ENCODE results near the gene KRTAP21-1. TPM values are rescaled to one million over a fixed set of nuclear protein-coding genes. Genes with fewer than 3 reads are reported as not detected.
"Not testable (repeated sequence)": the region's sequence is repeated elsewhere in the genome, so short reads cannot be mapped to it uniquely, and the experiment has no call there.

The KRTAP21-1 gene
- polyA plus RNA-seq (2013, experiment 1 of 2): not detected
- polyA plus RNA-seq (2013, experiment 2 of 2): not detected

- not testable (repeated sequence) for H3K27ac ChIP-seq (ENCODE audit: low read depth, low read length); H3K9ac ChIP-seq (ENCODE audit: low read depth, low read length); H3K4me1 ChIP-seq (ENCODE audit: insufficient read depth, low read length); H3K27me3 ChIP-seq (ENCODE audit: insufficient read depth, low read length); H3K36me3 ChIP-seq (ENCODE audit: insufficient read depth, low read length); H3K4me3 ChIP-seq (ENCODE audit: low read length); H3K9me3 ChIP-seq (ENCODE audit: insufficient read depth, low read depth, low read length)
- WGBS: no CpG with 5 or more reads among the region's 2 CpGs
Measured at GRCh38 chr21:30755328-30755727, at the start of gene KRTAP21-1. KRTAP21-1 (minus strand) TSS chr21:30755428; CDS start chr21:30755378, 50 bp downstream.

GRCh38 chr21:30800605-30801004, 45.4 kb upstream of the KRTAP21-1 start:
- no peaks in the 10 kb centered on the region for H3K27me3 ChIP-seq (ENCODE audit: insufficient read depth, low read length)
- WGBS: 88% methylated on average over 1 of the region's 1 CpG
- H3K9me3 ChIP-seq (ENCODE audit: insufficient read depth, low read depth, low read length): no peaks in the 10 kb centered on the region
- no peak overlapping the region for H3K9ac ChIP-seq (ENCODE audit: low read depth, low read length)
- no peaks in the 10 kb centered on the region for H3K36me3 ChIP-seq (ENCODE audit: insufficient read depth, low read length)
- H3K4me3 ChIP-seq (ENCODE audit: low read length): no peak overlapping the region
- H3K4me1 ChIP-seq (ENCODE audit: insufficient read depth, low read length): no peaks in the 10 kb centered on the region
- H3K27ac ChIP-seq (ENCODE audit: low read depth, low read length): no peak overlapping the region

GRCh38 chr21:30793581-30794314, 38.5 kb upstream of the KRTAP21-1 start:
- Histone ChIP-seq H3K4me3 (ENCODE audit: low read length) (no peak overlapping the region), H3K9me3 (ENCODE audit: insufficient read depth, low read depth, low read length) (no peaks in the 10 kb centered on the region), H3K27me3 (ENCODE audit: insufficient read depth, low read length) (no peaks in the 10 kb centered on the region), H3K27ac (ENCODE audit: low read depth, low read length) (no peak overlapping the region), H3K4me1 (ENCODE audit: insufficient read depth, low read length) (no peaks in the 10 kb centered on the region), H3K9ac (ENCODE audit: low read depth, low read length) (no peak overlapping the region), H3K36me3 (ENCODE audit: insufficient read depth, low read length) (no peaks in the 10 kb centered on the region)
- 88% methylated on average over 1 of the region's 2 CpGs for WGBS

- whole genome bisulfite sequencing: no CpG with 5 or more reads among the region's 1 CpG
- H3K9ac ChIP-seq (ENCODE audit: low read depth, low read length): no peak overlapping the region
- H3K9me3 ChIP-seq (ENCODE audit: insufficient read depth, low read depth, low read length): no peaks in the 10 kb centered on the region
- no peaks in the 10 kb centered on the region for H3K4me1 ChIP-seq (ENCODE audit: insufficient read depth, low read length)
- no peaks in the 10 kb centered on the region for H3K36me3 ChIP-seq (ENCODE audit: insufficient read depth, low read length)
- H3K4me3 ChIP-seq (ENCODE audit: low read length): no peak overlapping the region
- H3K27ac ChIP-seq (ENCODE audit: low read depth, low read length): no peak overlapping the region
- no peaks in the 10 kb centered on the region for H3K27me3 ChIP-seq (ENCODE audit: insufficient read depth, low read length)
Measured at GRCh38 chr21:30779249-30779648, 24.0 kb upstream of the KRTAP21-1 start.

- 90% methylated on average over 3 of the region's 4 CpGs for WGBS
- H3K36me3 ChIP-seq (ENCODE audit: insufficient read depth, low read length): no peaks in the 10 kb centered on the region
- no peaks in the 10 kb centered on the region for H3K9me3 ChIP-seq (ENCODE audit: insufficient read depth, low read depth, low read length)
- no peak overlapping the region for H3K4me3 ChIP-seq (ENCODE audit: low read length)
- no peaks in the 10 kb centered on the region for H3K27me3 ChIP-seq (ENCODE audit: insufficient read depth, low read length)
- no peak overlapping the region for H3K9ac ChIP-seq (ENCODE audit: low read depth, low read length)
- no peaks in the 10 kb centered on the region for H3K4me1 ChIP-seq (ENCODE audit: insufficient read depth, low read length)
- no peak overlapping the region for H3K27ac ChIP-seq (ENCODE audit: low read depth, low read length)
Measured at GRCh38 chr21:30769724-30770431, 14.7 kb upstream of the KRTAP21-1 start.

GRCh38 chr21:30760776-30761175, 5.5 kb upstream of the KRTAP21-1 start:
- no peaks in the 10 kb centered on the region for H3K4me1 ChIP-seq (ENCODE audit: insufficient read depth, low read length)
- no peak overlapping the region for H3K9ac ChIP-seq (ENCODE audit: low read depth, low read length)
- H3K9me3 ChIP-seq (ENCODE audit: insufficient read depth, low read depth, low read length): no peaks in the 10 kb centered on the region
- H3K36me3 ChIP-seq (ENCODE audit: insufficient read depth, low read length): no peaks in the 10 kb centered on the region
- H3K27ac ChIP-seq (ENCODE audit: low read depth, low read length): no peak overlapping the region
- H3K4me3 ChIP-seq (ENCODE audit: low read length): no peak overlapping the region
- no peaks in the 10 kb centered on the region for H3K27me3 ChIP-seq (ENCODE audit: insufficient read depth, low read length)
- WGBS: 71% methylated on average over 2 of the region's 2 CpGs

- WGBS: 86% methylated on average over 2 of the region's 2 CpGs
- Histone ChIP-seq H3K4me1 (ENCODE audit: insufficient read depth, low read length) (no peaks in the 10 kb centered on the region), H3K27me3 (ENCODE audit: insufficient read depth, low read length) (no peaks in the 10 kb centered on the region), H3K4me3 (ENCODE audit: low read length) (no peak overlapping the region), H3K36me3 (ENCODE audit: insufficient read depth, low read length) (no peaks in the 10 kb centered on the region), H3K9me3 (ENCODE audit: insufficient read depth, low read depth, low read length) (no peaks in the 10 kb centered on the region), H3K9ac (ENCODE audit: low read depth, low read length) (no peak overlapping the region), H3K27ac (ENCODE audit: low read depth, low read length) (no peak overlapping the region)
Measured at GRCh38 chr21:30758306-30758705, 3.1 kb upstream of the KRTAP21-1 start.

GRCh38 chr21:30747159-30747558, 8.1 kb downstream of the KRTAP21-1 start, which contains the start of gene KRTAP21-2:
KRTAP21-2 (minus strand) TSS chr21:30747259; CDS start chr21:30747202, 57 bp downstream.
- H3K27ac ChIP-seq (ENCODE audit: low read depth, low read length): no peak within 1 kb of the TSS
- H3K36me3 ChIP-seq (ENCODE audit: insufficient read depth, low read length): no peaks in the 10 kb centered on the region
- no peaks in the 10 kb centered on the region for H3K27me3 ChIP-seq (ENCODE audit: insufficient read depth, low read length)
- no peak within 1 kb of the TSS for H3K9ac ChIP-seq (ENCODE audit: low read depth, low read length)
- no peak within 1 kb of the TSS for H3K4me3 ChIP-seq (ENCODE audit: low read length)
- H3K4me1 ChIP-seq (ENCODE audit: insufficient read depth, low read length): no peaks in the 10 kb centered on the region
- peaks cover 4% of the 10 kb centered on the region; the same call in 1 of the 2 replicates for H3K9me3 ChIP-seq (ENCODE audit: insufficient read depth, low read depth, low read length)

- peaks cover 4% of the 10 kb centered on the region; the same call in 1 of the 2 replicates for H3K9me3 ChIP-seq (ENCODE audit: insufficient read depth, low read depth, low read length)
- H3K4me1 ChIP-seq (ENCODE audit: insufficient read depth, low read length): no peaks in the 10 kb centered on the region
- H3K9ac ChIP-seq (ENCODE audit: low read depth, low read length): no peak overlapping the region
- no peak overlapping the region for H3K4me3 ChIP-seq (ENCODE audit: low read length)
- no peaks in the 10 kb centered on the region for H3K27me3 ChIP-seq (ENCODE audit: insufficient read depth, low read length)
- WGBS: 100% methylated on average over 1 of the region's 2 CpGs
- no peak overlapping the region for H3K27ac ChIP-seq (ENCODE audit: low read depth, low read length)
- H3K36me3 ChIP-seq (ENCODE audit: insufficient read depth, low read length): no peaks in the 10 kb centered on the region
Measured at GRCh38 chr21:30740462-30740861, 14.8 kb downstream of the KRTAP21-1 start.

- Histone ChIP-seq H3K36me3 (ENCODE audit: insufficient read depth, low read length) (no peaks in the 10 kb centered on the region), H3K4me1 (ENCODE audit: insufficient read depth, low read length) (no peaks in the 10 kb centered on the region), H3K27me3 (ENCODE audit: insufficient read depth, low read length) (no peaks in the 10 kb centered on the region), H3K4me3 (ENCODE audit: low read length) (no peak overlapping the region), H3K9ac (ENCODE audit: low read depth, low read length) (no peak overlapping the region), H3K27ac (ENCODE audit: low read depth, low read length) (no peak overlapping the region), H3K9me3 (ENCODE audit: insufficient read depth, low read depth, low read length) (no peaks in the 10 kb centered on the region)
- WGBS: 100% methylated on average over 1 of the region's 1 CpG
Measured at GRCh38 chr21:30733026-30733425, 22.2 kb downstream of the KRTAP21-1 start.

GRCh38 chr21:30726726-30727125, 28.5 kb downstream of the KRTAP21-1 start:
- no CpG with 5 or more reads among the region's 1 CpG for WGBS
- H3K9me3 ChIP-seq (ENCODE audit: insufficient read depth, low read depth, low read length): no peaks in the 10 kb centered on the region
- H3K27me3 ChIP-seq (ENCODE audit: insufficient read depth, low read length): no peaks in the 10 kb centered on the region
- H3K27ac ChIP-seq (ENCODE audit: low read depth, low read length): no peak overlapping the region
- no peak overlapping the region for H3K9ac ChIP-seq (ENCODE audit: low read depth, low read length)
- no peaks in the 10 kb centered on the region for H3K36me3 ChIP-seq (ENCODE audit: insufficient read depth, low read length)
- no peaks in the 10 kb centered on the region for H3K4me1 ChIP-seq (ENCODE audit: insufficient read depth, low read length)
- H3K4me3 ChIP-seq (ENCODE audit: low read length): no peak overlapping the region
